Neutrophil (primary cell): ENCODE data around the gene COX17.
A peak's percentile ranks its signal among the peaks of the same experiment; 100 is the strongest.
"Not testable (repeated sequence)": the region's sequence is repeated elsewhere in the genome, so short reads cannot be mapped to it uniquely, and the experiment has no call there.

Experiments used
- H3K27ac ChIP-seq: fragments of 200-600 bp; sonication (generic); 2 replicates; pipeline ENCODE4 v1.5.1; 2016; ENCODE audit warnings: mild to moderate bottlenecking, moderate library complexity
- H3K27me3 ChIP-seq: fragments of 200-600 bp; sonication (generic); 2 replicates; pipeline ENCODE4 v1.6.0; 2016; ENCODE audit warnings: mild to moderate bottlenecking
- H3K36me3 ChIP-seq: fragments of 200-600 bp; sonication (generic); 2 replicates; pipeline ENCODE4 v1.5.1; 2017
- H3K4me1 ChIP-seq, 2 experiments: fragments of 200-600 bp in 1 of 2; sonication (generic) in 1 of 2; 1 replicate in 1 of 2; 2 replicates in 1 of 2; pipeline versions ENCODE4 v1.5.1 to v1.6.1; 2013 to 2016; ENCODE audit warnings: low read depth in 1 of 2, low read length in 1 of 2, mild to moderate bottlenecking in 1 of 2, moderate library complexity in 1 of 2; ENCODE audit not compliant: control insufficient read depth in 1 of 2, insufficient read depth in 1 of 2
- H3K4me3 ChIP-seq, 2 experiments: fragments of 200-600 bp in 1 of 2; sonication (generic) in 1 of 2; 1 replicate in 1 of 2; 2 replicates in 1 of 2; pipeline ENCODE4 v1.5.1; 2013 to 2016; ENCODE audit warnings: low read depth in 1 of 2, low read length in 1 of 2, mild to moderate bottlenecking in 1 of 2, moderate library complexity in 1 of 2
- H3K9me3 ChIP-seq: fragments of 200-600 bp; sonication (generic); 2 replicates; pipeline ENCODE4 v1.5.1; 2016
- CTCF ChIP-seq: fragments of 200-600 bp; sonication (generic); IDR thresholded peaks from 2 replicates; pipeline ENCODE4 v1.5.1; 2016; ENCODE audit warnings: antibody characterized with exemption

COX17 gene

GRCh38 chr3:119681279-119681678 lies 4.1 kb upstream of the COX17 start:
- H3K4me3 ChIP-seq = no peak overlapping the region
- no peak overlapping the region for H3K27ac ChIP-seq
- H3K9me3 ChIP-seq = no peaks in the 10 kb centered on the region
- H3K36me3 ChIP-seq = no peaks in the 10 kb centered on the region
- TF ChIP-seq CTCF = no peak
- H3K27me3 ChIP-seq = no peaks in the 10 kb centered on the region
- H3K4me1 ChIP-seq = peaks cover 12 to 13% of the 10 kb centered on the region in 2 experiments

- Histone ChIP-seq H3K4me1 (peaks cover 16% of the 10 kb centered on the region in 2 experiments), H3K27me3 (no peaks in the 10 kb centered on the region), H3K36me3 (peaks cover 7% of the 10 kb centered on the region), H3K4me3 (no peak overlapping the region), H3K27ac (no peak overlapping the region), H3K9me3 (no peaks in the 10 kb centered on the region)
- no peak for TF ChIP-seq CTCF
Measured at GRCh38 chr3:119679874-119680273, 2.7 kb upstream of the COX17 start.

- not testable (repeated sequence) for H3K27me3 ChIP-seq, H3K4me3 ChIP-seq, H3K9me3 ChIP-seq
- peak overlapping the region; percentile 97 for H3K27ac ChIP-seq
- peaks cover 16% of the 10 kb centered on the region in 2 experiments for H3K4me1 ChIP-seq
- H3K36me3 ChIP-seq = peaks cover 23% of the 10 kb centered on the region
Measured at GRCh38 chr3:119678209-119678608, 1.0 kb upstream of the COX17 start.

GRCh38 chr3:119677641-119677934 lies 382 bp upstream of the COX17 start:
- H3K4me3 ChIP-seq = peak overlapping the region; percentile 83 to 92
- peaks cover 16% of the 10 kb centered on the region in 2 experiments for H3K4me1 ChIP-seq
- H3K27me3 ChIP-seq = no peaks in the 10 kb centered on the region
- H3K36me3 ChIP-seq = peaks cover 30% of the 10 kb centered on the region
- TF ChIP-seq CTCF = no peak
- H3K9me3 ChIP-seq = no peaks in the 10 kb centered on the region
- peak overlapping the region; percentile 97 for H3K27ac ChIP-seq

- H3K27ac ChIP-seq = peak overlapping the region; percentile 97
- peaks cover 45% of the 10 kb centered on the region for H3K36me3 ChIP-seq
- peaks cover 16% of the 10 kb centered on the region in 2 experiments for H3K4me1 ChIP-seq
- H3K27me3 ChIP-seq = no peaks in the 10 kb centered on the region
- TF ChIP-seq CTCF = no peak
- no peaks in the 10 kb centered on the region for H3K9me3 ChIP-seq
- H3K4me3 ChIP-seq = peak overlapping the region; percentile 83 to 92
Measured at GRCh38 chr3:119676020-119676419, 1.2 kb downstream of the COX17 start.

GRCh38 chr3:119675188-119675874 lies 1.9 kb downstream of the COX17 start:
- no peak overlapping the region for H3K27ac ChIP-seq
- no peaks in the 10 kb centered on the region for H3K27me3 ChIP-seq
- no peaks in the 10 kb centered on the region for H3K9me3 ChIP-seq
- H3K36me3 ChIP-seq = peaks cover 49% of the 10 kb centered on the region
- H3K4me3 ChIP-seq = no peak overlapping the region
- H3K4me1 ChIP-seq = peaks cover 16% of the 10 kb centered on the region in 2 experiments
- TF ChIP-seq CTCF = no peak
